DMS114 treated with DMSO at 0.1 percent for 48 hours (cell line): ENCODE data around the gene AK5.

Experiments used
- DNase-seq: peaks from one replicate; lab custom pipeline; 2025; ENCODE audit not compliant: unreplicated experiment; lab: John Stamatoyannopoulos, UW

AK5 gene

GRCh38 chr1:77281491-77282186, at the start of gene AK5:
Gene AK5 (plus strand): TSS chr1:77282019. CDS start chr1:77282314, 295 bp downstream.
- no peak for DNase-seq

- DNase-seq: no peak
Observed at GRCh38 chr1:77232829-77233228, 49.0 kb upstream of the AK5 start.

GRCh38 chr1:77234096-77234495, 47.7 kb upstream of the AK5 start:
- no peak for DNase-seq

- DNase-seq: no peak
Observed at GRCh38 chr1:77234943-77235342, 46.9 kb upstream of the AK5 start.

GRCh38 chr1:77238462-77238861, 43.4 kb upstream of the AK5 start:
- no peak for DNase-seq

GRCh38 chr1:77239311-77239710, 42.5 kb upstream of the AK5 start:
- DNase-seq: no peak

GRCh38 chr1:77245830-77246229, 36.0 kb upstream of the AK5 start:
- DNase-seq: no peak

- DNase-seq: no peak
Observed at GRCh38 chr1:77250126-77250525, 31.7 kb upstream of the AK5 start.

- no peak for DNase-seq
Observed at GRCh38 chr1:77253211-77253610, 28.6 kb upstream of the AK5 start.

GRCh38 chr1:77263708-77264107, 18.1 kb upstream of the AK5 start:
- no peak for DNase-seq

GRCh38 chr1:77265180-77265579, 16.6 kb upstream of the AK5 start:
- DNase-seq: no peak

GRCh38 chr1:77267035-77267434, 14.8 kb upstream of the AK5 start:
- DNase-seq: no peak

GRCh38 chr1:77271852-77272580, 9.8 kb upstream of the AK5 start:
- DNase-seq: no peak

GRCh38 chr1:77273891-77274290, 7.9 kb upstream of the AK5 start:
- DNase-seq: no peak

- DNase-seq: no peak
Observed at GRCh38 chr1:77275194-77275593, 6.6 kb upstream of the AK5 start.

- no peak for DNase-seq
Observed at GRCh38 chr1:77276941-77277340, 4.9 kb upstream of the AK5 start.

- no peak for DNase-seq
Observed at GRCh38 chr1:77279929-77280328, 1.9 kb upstream of the AK5 start.

- DNase-seq: no peak
Observed at GRCh38 chr1:77280962-77281361, 857 bp upstream of the AK5 start.

GRCh38 chr1:77282187-77282865, 507 bp downstream of the AK5 start:
- DNase-seq: no peak

- DNase-seq: no peak
Observed at GRCh38 chr1:77282866-77283539, 1.2 kb downstream of the AK5 start.

- no peak for DNase-seq
Observed at GRCh38 chr1:77283701-77284425, 2.0 kb downstream of the AK5 start.
